Hindlimb muscle (tissue), 1 donor: ENCODE data around the gene LTV1. TPM values are rescaled to one million over a fixed set of nuclear protein-coding genes. Genes with fewer than 3 reads are reported as not detected.
A peak's percentile ranks its signal among the peaks of the same experiment; 100 is the strongest.
"Not testable (repeated sequence)": the region's sequence is repeated elsewhere in the genome, so short reads cannot be mapped to it uniquely, and the experiment has no call there.

Experiments used
- DNase-seq: peaks from one replicate; pipeline ENCODE4 v3.0.0-alpha.2; 2013
- polyA plus RNA-seq: library from polyadenylated mRNA; unstranded; fragments of 120-200 nt; gene quantifications from one replicate; pipeline ENCODE4 v1.2.1, GENCODE V29; 2013; ENCODE audit not compliant: insufficient read length

LTV1 gene
- polyA plus RNA-seq, 1 donor: 34.6 TPM

- DNase-seq: no peak
Measured at GRCh38 chr6:143842461-143842901, 657 bp upstream of the LTV1 start.

- no peak for DNase-seq
Measured at GRCh38 chr6:143843677-143843999, 500 bp downstream of the LTV1 start.

- DNase-seq: no peak
Measured at GRCh38 chr6:143844006-143844405, 868 bp downstream of the LTV1 start.

- DNase-seq: no peak
Measured at GRCh38 chr6:143845033-143845432, 1.9 kb downstream of the LTV1 start.

GRCh38 chr6:143851706-143852105, 8.6 kb downstream of the LTV1 start:
- not testable (repeated sequence) for DNase-seq

- not testable (repeated sequence) for DNase-seq
Measured at GRCh38 chr6:143855057-143855456, 11.9 kb downstream of the LTV1 start.

- not testable (repeated sequence) for DNase-seq
Measured at GRCh38 chr6:143856762-143857161, 13.6 kb downstream of the LTV1 start.

- no peak for DNase-seq
Measured at GRCh38 chr6:143857651-143858050, 14.5 kb downstream of the LTV1 start.

- no peak for DNase-seq
Measured at GRCh38 chr6:143859891-143860660, 16.9 kb downstream of the LTV1 start.

- DNase-seq: no peak
Measured at GRCh38 chr6:143863771-143864170, 20.6 kb downstream of the LTV1 start.

GRCh38 chr6:143864234-143864633, 21.1 kb downstream of the LTV1 start, which contains the start of gene ZC2HC1B:
TSS of gene ZC2HC1B (plus strand) at chr6:143864474. CDS start at chr6:143864540, 66 bp downstream.
- DNase-seq: no peak

GRCh38 chr6:143867236-143867635, 24.1 kb downstream of the LTV1 start:
- DNase-seq: no peak

- DNase-seq: not testable (repeated sequence)
Measured at GRCh38 chr6:143868808-143869207, 25.7 kb downstream of the LTV1 start.

- DNase-seq: not testable (repeated sequence)
Measured at GRCh38 chr6:143871202-143871730, 28.1 kb downstream of the LTV1 start.

- no peak for DNase-seq
Measured at GRCh38 chr6:143872201-143872600, 29.1 kb downstream of the LTV1 start.

GRCh38 chr6:143873600-143873999, 30.5 kb downstream of the LTV1 start:
- DNase-seq: not testable (repeated sequence)

GRCh38 chr6:143874503-143874902, 31.4 kb downstream of the LTV1 start:
- not testable (repeated sequence) for DNase-seq

GRCh38 chr6:143877584-143878271, 34.6 kb downstream of the LTV1 start:
- DNase-seq: no peak

GRCh38 chr6:143878272-143878760, 35.2 kb downstream of the LTV1 start:
- DNase-seq: no peak

- DNase-seq: peak; percentile 52
Measured at GRCh38 chr6:143880412-143880811, 37.3 kb downstream of the LTV1 start.

GRCh38 chr6:143882401-143882930, 39.3 kb downstream of the LTV1 start:
- peak; percentile 88 for DNase-seq

- DNase-seq: peak; percentile 66
Measured at GRCh38 chr6:143884216-143884900, 41.2 kb downstream of the LTV1 start.

- no peak for DNase-seq
Measured at GRCh38 chr6:143885116-143885515, 42.0 kb downstream of the LTV1 start.
